GM21717 (cell line): ENCODE measurements around the gene EFNA3.
A peak's percentile ranks its signal among the peaks of the same experiment; 100 is the strongest.

Source experiments
- ATAC-seq: cut with Tn5 transposase; IDR thresholded peaks from one replicate; pipeline ENCODE4 v1.9.1; 2021; ENCODE audit warnings: mild to moderate bottlenecking, moderate library complexity; ENCODE audit not compliant: unreplicated experiment

The EFNA3 gene

DNA sequence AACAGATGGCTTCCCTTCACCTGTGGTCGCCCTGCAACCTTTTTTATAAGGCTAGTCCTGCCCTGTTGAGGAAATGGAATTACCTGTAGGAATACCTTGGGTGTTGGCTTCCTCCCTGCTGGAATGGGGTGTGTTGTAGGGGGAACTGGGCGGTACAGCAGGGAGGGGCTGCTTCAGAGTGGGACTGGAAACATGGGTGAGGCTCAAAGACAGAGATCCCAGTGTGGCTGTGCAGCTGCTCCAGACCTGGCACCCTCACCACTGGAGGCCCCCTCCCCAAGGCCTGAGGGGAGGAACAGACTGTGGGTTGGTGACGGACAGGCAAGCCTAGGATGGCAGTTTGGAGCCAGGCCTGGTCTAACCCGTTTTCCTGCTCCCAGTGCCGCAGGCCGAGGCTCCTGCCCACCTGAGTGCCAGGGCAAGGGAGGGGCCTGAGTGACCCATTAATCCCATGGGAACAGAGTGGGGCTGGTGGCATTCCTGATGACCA lies 4.5 kb downstream of the EFNA3 start:
- ATAC-seq: no peak

DNA sequence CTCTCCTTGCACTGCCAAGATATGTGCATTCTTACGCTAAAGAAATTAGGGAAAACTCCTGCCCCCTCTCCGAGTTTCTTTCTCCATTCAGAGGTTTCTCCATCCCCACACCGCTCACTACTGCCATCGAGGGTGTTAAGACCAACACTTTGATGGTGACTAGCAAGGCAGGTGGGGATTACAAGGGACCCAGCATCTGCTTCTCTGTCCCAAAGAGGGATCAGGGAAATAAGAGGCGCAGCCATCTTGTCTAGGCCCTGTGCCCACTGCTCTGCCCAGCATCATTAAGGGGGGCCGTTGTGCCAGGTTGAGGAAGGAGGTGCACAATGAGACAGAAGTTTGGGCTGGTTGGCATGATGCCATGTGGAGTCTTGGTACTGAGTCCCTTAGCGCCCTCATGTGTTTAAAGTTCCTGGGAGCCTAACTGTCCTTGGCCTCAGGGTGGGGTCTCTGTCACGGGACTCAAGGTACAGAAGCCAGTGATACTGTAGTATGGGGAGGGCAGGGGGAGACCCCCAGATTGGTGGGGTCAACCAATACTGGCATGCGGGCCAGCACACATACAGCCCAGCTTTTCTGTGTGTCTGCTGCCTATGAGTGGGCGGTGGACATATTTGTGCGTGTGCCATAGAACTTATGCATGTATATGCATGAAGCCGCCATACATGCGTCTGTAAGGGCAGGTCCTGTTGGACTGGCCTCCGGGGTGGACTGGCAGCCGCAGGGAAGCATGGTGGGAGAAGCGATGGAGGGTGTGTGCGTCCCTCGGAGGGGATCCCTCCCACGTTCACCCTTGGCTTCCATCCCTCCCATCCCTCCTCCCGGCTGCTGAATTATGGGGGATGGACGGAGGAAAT lies 5.5 kb downstream of the EFNA3 start:
- ATAC-seq: no peak

DNA sequence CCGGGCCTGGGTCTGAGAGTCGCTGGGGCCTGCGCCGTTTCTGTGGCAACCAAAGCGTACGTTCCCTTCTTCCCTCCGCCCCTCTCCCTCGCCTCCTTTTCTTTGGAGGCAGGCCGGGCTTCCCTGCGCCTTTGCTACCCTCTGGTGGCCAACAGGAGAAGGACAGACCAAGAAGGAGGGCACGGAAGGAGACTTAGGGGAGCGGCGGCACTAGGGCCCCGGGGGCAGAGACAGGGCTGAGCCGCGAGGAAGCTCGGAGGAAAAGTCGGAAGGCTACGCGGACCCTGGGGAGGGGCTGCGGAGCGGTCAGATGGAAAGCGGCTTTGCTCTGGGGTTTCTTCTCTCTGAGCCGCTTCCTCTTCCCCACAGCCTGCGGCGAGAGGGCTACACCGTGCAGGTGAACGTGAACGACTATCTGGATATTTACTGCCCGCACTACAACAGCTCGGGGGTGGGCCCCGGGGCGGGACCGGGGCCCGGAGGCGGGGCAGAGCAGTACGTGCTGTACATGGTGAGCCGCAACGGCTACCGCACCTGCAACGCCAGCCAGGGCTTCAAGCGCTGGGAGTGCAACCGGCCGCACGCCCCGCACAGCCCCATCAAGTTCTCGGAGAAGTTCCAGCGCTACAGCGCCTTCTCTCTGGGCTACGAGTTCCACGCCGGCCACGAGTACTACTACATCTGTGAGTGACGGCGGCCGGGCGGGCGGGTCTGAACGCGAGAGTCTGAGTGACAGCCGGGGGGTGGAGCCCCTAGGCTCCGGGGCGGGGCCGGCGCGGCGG lies 6.3 kb downstream of the EFNA3 start:
- ATAC-seq: peak; percentile 80

DNA sequence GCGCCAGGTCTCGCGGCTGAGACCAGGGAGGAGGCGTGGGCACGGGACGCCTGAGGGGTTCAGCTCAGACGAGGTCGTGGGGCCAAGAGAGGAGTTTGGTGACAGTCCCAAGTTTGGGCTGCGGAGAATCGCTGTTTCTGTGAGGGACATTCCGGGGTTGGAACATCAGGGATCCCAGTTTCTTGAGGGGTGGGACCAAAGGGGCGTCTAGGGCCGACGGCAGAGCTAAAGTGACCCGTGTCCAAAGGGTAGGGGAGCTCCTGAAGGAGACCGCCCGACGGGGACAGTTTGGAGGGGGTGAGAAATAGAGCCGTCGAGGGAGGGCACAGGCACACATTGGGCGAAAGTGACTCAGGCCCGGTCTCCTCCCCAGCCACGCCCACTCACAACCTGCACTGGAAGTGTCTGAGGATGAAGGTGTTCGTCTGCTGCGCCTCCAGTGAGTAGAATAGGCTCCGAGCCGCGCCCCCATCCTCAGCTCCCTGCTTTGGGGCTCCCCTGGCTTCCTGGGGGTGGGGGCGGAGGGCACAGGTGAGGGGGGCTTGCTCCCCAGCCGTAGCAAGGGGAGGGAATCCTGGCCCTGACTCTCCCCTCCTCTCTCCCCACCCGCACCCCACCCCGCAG lies 7.0 kb downstream of the EFNA3 start:
- ATAC-seq: no peak

DNA sequence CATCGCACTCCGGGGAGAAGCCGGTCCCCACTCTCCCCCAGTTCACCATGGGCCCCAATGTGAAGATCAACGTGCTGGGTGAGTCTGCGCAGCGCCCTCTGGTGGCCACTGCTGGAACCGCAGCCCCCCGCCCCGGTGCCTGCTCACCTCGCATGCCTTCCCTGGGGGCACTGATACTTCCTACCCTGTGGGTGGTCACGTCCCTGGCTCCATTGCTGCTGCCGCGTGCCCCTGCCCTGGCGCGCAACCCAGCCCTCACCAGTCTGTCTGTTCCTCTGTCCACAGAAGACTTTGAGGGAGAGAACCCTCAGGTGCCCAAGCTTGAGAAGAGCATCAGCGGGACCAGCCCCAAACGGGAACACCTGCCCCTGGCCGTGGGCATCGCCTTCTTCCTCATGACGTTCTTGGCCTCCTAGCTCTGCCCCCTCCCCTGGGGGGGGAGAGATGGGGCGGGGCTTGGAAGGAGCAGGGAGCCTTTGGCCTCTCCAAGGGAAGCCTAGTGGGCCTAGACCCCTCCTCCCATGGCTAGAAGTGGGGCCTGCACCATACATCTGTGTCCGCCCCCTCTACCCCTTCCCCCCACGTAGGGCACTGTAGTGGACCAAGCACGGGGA lies 7.6 kb downstream of the EFNA3 start:
- ATAC-seq: no peak

DNA sequence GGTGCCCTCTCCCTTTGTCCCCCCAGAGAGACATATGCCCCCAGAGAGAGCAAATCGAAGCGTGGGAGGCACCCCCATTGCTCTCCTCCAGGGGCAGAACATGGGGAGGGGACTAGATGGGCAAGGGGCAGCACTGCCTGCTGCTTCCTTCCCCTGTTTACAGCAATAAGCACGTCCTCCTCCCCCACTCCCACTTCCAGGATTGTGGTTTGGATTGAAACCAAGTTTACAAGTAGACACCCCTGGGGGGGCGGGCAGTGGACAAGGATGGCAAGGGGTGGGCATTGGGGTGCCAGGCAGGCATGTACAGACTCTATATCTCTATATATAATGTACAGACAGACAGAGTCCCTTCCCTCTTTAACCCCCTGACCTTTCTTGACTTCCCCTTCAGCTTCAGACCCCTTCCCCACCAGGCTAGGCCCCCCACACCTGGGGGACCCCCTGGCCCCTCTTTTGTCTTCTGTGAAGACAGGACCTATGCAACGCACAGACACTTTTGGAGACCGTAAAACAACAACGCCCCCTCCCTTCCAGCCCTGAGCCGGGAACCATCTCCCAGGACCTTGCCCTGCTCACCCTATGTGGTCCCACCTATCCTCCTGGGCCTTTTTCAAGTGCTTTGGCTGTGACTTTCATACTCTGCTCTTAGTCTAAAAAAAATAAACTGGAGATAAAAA lies 8.4 kb downstream of the EFNA3 start:
- ATAC-seq: no peak

DNA sequence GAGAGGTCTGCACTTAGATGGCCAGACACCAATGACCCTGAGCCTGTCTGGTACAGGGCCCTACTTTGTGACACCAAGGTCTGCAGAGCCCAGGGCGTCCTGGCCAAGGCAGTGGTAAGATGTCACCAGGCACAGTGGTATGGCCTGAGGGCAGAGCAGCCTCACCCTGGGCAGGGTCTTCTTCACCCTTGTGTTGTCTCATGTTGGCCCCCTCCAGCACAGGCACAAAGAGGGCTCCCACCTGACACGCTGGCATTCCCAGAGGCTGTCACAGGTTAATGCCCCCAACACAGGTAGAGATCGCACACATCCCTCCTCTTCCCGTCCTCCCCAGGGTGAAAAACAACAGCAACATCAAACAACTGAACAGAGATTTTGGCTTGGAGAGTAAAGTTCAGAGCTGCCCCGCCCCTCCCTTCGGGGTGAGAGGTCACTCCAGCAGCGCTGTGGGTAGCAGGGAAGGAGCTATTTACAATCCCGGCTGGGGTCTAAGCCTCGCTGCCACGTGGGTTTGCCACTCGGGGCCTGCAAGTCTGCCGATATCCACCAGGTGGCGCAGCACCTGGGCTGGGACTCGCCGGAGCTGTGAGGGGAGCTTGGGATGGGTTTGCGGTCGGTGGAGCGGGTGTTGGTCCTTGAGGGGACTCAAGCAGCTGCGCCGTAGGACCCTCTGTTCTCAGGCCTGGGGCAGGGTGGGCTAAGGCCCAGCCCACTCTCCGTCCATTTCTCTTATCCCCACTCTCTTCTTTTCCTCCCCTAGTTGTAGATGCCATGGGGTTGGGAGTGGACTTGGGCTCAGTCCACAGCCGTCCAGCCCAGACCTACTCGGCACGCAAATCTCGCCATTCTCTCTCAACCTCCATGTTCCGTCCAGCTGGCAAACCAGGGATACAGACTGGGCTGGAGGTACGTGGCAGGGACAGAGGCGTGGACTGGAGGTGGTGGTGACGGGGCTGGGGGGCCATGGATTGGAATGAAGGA lies 12.7 kb downstream of the EFNA3 start:
- ATAC-seq: no peak

DNA sequence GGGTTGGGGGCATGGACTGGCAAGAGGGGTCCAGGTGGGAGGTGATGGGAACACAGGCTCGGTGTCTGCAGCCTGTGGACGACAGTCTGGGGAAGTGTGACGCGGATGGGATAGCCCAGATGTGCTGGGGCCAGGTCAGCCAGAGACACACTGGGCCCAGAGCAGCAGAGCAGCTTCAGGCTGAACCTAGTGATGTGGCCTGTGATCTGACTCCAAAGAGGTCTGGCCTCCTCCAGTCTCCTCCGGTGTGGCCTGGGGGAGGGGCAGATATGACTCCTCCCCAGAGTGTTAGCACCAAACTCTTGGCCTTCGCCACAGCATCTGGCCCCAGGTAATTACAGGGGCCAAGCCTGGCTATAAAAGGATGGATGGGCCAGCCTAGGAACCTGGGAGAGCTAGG lies 13.5 kb downstream of the EFNA3 start:
- ATAC-seq: no peak

DNA sequence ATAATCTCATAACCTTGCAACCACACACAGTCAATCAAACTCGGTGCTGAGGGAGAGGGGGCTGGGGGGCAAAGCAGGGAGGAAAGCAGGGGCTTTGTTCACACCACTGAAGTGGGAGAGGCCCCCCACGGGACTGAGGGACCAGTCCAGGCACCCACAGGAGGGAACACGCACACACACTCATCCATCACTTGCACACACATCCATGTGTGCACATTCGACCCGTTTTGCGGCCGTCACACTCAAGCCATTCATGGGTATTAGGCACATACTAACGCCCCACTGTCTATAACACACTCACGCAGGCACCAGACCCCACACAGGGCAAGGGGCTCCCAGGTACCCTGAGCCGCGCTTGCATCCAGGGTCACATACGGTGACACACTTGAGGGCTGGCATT lies 14.0 kb downstream of the EFNA3 start:
- ATAC-seq: no peak

DNA sequence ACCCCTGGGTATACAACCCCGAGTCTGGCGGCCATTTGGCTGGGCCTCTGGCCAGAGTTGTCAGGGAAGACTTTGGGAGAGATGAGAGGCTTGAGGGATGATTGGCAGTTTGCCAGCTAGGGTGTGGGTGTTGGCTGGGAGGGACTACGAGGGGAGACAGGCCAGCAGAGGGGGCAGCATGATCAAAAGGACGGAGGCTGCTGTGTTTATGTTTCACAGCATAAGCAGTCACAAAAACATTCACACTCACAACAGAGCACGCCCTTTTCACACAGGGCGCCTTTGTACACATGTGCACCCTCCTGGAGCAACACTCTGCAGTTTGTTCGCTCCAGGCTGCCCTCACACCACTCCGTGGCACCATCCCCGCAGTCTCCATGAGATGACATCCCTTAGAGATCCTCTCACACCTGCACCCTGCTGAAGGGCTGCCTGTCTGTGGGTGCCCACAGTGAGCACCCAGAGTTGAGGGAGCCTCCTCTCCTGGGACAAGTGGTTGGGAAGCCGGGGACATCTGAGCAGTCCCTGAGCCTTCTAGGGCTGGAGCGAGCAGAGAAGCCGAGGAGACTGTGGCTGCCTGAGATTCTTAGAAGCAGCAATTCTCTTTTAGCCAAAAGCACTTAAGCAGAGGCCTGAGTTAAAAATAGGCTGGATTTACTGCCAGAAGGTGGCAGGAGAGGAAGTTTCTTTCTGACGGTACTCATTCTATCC lies 15.4 kb downstream of the EFNA3 start:
- no peak for ATAC-seq

DNA sequence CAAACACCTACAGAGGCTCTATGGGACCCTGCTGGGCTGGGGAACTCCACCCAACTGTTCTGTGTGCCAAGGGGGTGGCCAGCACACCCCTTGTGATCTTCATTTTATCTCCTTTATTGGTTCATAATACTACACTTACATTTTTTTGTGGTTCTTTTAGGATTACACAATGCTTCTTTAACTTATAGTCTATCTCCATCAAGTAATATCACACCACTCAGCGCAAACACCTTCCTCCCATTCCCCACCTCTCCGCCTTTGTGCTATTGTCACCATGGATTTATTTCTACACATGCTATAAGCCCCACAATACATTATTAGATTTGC lies 15.9 kb downstream of the EFNA3 start:
- ATAC-seq: no peak

DNA sequence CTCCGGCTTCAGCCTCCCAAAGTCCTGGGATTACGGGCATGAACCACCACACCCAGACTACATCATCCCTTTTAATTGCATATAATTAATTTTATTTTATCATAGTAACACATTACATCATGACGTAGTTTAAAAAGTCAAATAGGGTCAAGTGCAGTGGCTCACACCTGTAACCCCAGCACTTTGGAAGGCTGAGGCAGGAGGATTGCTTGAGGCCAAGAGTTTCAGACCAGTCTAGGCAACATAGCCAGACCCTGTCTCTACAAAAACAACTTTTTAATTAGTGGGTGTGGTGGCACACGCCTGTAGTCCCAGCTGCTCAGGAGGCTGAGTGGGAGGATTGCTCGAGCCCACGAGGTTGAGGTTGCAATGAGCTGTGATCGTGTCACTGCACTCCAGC lies 20.7 kb downstream of the EFNA3 start:
- ATAC-seq: no peak

DNA sequence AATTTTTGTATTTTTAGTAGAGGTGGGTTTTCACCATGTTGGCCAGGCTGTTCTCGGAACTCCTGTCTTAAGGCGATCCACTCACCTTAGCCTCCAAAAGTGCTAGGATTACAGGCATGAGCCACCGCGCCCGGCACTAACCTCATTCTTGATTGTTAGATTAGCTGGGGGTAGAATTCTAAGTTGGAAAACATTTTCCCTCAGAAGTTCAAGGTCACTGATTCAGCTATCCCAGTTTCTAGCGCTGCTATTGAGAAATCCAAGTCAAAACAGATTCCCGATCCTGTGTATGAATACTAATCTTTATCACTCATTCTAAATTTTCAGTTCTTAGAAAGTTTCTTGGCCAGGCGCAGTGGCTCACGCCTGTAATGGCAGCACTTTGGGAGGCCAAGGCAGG lies 24.7 kb downstream of the EFNA3 start:
- no peak for ATAC-seq

DNA sequence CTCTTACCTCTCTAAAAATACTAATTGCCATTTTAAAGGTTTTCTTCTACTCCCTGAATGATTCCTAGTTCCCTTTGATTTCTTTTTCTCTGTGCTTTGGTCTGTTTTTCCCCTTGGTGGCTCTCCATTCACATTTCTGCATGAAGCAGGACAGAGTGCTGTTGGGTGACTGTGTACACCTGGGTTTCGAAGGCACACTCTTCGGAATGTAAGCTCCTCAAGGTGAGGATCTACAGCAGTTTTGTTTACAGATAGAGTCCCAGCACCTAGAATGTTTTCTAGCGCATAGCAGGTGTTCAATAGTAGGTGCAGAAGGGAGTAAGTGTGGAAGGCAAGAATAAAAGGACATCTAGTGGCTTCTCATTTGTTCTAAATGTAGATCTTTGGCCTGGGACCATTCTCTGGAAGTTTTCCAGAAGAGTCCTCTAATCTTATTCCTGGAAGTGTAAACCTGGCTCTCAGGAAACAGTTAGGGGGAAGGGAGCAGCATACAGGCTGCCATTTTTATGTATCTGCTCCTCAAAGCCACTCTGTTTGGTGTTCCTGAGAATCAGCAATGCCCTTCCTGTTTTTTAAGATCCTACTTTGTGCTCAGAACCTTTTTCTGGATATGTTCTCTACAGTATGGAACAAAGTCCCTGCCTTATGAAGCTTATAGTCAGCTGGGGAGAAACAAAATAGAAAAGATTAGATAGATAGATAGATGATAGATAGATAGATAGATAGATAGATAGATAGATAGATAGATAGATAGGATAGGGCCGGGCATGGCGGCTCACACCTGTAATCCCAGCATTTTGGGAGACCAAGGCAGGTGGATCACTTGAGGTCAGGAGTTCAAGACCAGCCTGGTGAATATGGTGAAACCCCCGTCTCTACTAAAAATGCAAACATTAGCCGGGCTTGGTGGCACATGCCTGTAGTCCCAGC lies 26.2 kb downstream of the EFNA3 start:
- ATAC-seq: no peak

DNA sequence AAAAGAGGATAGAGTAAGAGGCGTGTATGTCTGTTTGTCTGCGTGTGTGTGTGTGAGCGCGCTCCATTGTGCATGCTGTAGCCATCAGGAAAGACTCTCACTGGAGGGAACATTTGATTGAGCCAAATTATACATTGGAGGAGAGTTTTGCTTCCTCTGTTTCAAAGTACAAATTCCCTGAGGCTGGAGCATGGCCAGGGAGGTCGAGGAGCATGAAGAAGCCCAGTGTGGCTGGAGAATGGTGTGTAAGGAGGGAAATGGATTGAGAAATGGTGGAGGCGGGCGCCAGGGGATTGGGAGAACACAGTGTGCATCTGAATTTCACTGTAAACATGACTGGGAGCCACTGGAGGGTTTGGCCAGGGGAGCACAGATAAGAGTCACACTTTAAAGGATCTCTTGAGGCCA lies 27.0 kb downstream of the EFNA3 start:
- no peak for ATAC-seq

DNA sequence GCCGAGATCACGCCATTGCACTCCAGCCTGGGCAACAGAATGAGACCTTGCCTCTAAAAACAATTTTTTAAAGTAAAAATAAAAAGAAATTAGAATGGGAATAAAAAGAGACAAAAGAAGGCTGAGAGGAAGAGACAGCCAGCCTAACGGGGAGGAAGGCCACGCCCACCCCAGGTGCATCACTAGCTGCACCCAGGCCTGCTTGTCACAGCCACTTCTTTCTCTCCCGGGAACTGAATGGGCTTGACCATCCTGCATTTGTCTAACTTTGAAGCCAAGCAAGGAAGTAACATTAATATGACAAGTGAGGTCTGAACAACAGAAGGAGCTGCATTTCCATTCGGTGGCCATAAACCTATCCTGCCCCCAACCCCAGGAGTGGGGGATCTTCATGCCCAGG lies 28.2 kb downstream of the EFNA3 start:
- no peak for ATAC-seq

DNA sequence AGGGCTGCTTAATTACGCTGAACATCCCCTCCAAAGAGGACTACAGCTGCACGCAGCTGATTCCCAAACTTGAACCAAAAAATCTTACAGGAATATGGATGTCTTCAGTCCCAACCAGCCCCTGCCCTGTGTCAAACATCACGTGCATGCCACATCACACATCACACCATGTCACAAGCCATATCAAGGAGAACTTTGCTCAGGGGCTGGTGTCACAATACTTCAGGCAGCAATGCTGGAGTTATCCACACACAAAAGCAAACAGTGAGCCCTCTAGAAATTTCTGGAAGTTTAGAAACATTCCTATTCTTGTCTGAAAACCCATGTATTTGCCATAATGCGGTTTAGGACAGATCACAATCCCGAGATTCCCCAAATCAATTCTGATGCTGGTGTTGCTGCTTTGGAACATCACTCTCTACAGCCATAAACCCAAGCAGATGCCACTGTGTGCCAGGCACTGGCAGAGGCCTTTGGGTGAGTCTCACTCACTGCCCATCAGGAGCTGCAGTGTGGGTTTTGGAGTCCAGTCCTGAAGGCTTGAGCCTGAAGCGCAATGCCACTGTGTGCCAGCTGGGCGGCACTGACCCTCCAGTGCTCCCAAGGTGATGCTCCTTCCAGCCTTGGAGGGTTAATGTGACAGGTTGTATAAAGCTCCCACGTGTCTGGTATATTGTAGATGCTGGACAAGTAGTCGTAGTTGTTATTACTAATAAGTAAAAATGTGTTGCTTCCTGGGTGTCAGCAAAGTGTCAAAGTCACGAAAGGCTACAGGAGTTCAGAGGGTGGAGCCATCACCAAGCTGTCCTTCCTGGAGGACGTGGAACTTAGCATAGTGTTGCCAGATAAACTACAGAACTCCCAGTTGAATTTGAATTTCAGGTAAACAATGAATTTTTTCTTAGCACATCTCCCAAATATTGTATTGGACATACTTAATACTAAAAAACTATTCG lies 28.9 kb downstream of the EFNA3 start:
- no peak for ATAC-seq
